ENCODE results near the gene DDX59.

The DDX59 gene

GRCh38 chr1:200644021-200644420 lies 25.7 kb downstream of the DDX59 start:
- TF ChIP-seq EP300 (IDR thresholded peaks at IDR 0.05; ENCODE audit: borderline replicate concordance) (no peak), REST (IDR thresholded peaks at IDR 0.05; ENCODE audit: low read depth) (no peak), EGR1 (IDR thresholded peaks at IDR 0.05) (no peak), RAD21 (IDR thresholded peaks at IDR 0.05; ENCODE audit: low read depth) (no peak), CREB1 (IDR thresholded peaks at IDR 0.05; ENCODE audit: low read depth) (no peak), ZBTB7A (IDR thresholded peaks at IDR 0.05; ENCODE audit: low read depth) (no peak), YY1 (IDR thresholded peaks at IDR 0.05; ENCODE audit: low read depth) (no peak), NFIC (IDR thresholded peaks at IDR 0.05) (no peak)

- no peak for TF ChIP-seq CREB1 (IDR thresholded peaks at IDR 0.05; ENCODE audit: low read depth)
- no peak for TF ChIP-seq CEBPB (IDR thresholded peaks at IDR 0.05)
- no peak for TF ChIP-seq ZBTB7A (IDR thresholded peaks at IDR 0.05; ENCODE audit: low read depth)
- no peak for TF ChIP-seq TAF1 (IDR thresholded peaks at IDR 0.05; ENCODE audit: low read depth)
- TF ChIP-seq RAD21 (IDR thresholded peaks at IDR 0.05; ENCODE audit: low read depth) = no peak
- TF ChIP-seq EP300 (IDR thresholded peaks at IDR 0.05; ENCODE audit: borderline replicate concordance) = no peak
- TF ChIP-seq FOXM1 (IDR thresholded peaks at IDR 0.05; ENCODE audit: borderline replicate concordance, low read depth) = no peak
- TF ChIP-seq USF1 (IDR thresholded peaks at IDR 0.05) = no peak
- no peak for TF ChIP-seq MAX (IDR thresholded peaks at IDR 0.05)
- TF ChIP-seq EGR1 (IDR thresholded peaks at IDR 0.05) = no peak
- TF ChIP-seq REST (IDR thresholded peaks at IDR 0.05; ENCODE audit: low read depth) = no peak
Observed at GRCh38 chr1:200642481-200642880, 27.2 kb downstream of the DDX59 start.

DNA sequence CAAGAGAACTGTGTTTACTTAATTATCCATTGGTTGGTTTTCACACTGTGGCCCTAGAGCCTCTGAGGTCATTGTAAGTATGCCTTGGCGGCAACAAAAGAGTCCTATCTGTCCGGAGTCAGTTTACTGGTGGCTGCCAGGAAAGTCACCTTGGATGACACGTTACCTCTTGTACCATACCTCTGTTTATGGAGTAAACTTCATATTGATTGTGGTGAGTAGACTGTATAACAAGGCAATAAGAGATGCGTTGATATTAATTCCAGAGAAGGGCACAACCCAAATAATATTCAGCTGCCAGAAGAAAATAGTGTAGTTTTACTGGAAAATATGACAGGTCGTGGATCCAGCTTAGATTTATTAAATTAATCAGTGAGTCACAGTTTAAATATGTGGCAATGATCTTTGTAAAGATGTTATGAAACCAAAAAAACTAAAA lies 28.7 kb downstream of the DDX59 start:
- TF ChIP-seq MAX (IDR thresholded peaks at IDR 0.05) (no peak), EP300 (IDR thresholded peaks at IDR 0.05; ENCODE audit: borderline replicate concordance) (no peak), EGR1 (IDR thresholded peaks at IDR 0.05) (no peak), USF1 (IDR thresholded peaks at IDR 0.05) (no peak), RAD21 (IDR thresholded peaks at IDR 0.05; ENCODE audit: low read depth) (no peak), CEBPB (IDR thresholded peaks at IDR 0.05) (no peak), TCF12 (IDR thresholded peaks at IDR 0.05; ENCODE audit: low read depth) (no peak), ZBTB7A (IDR thresholded peaks at IDR 0.05; ENCODE audit: low read depth) (no peak), REST (IDR thresholded peaks at IDR 0.05; ENCODE audit: low read depth) (no peak), TAF1 (IDR thresholded peaks at IDR 0.05; ENCODE audit: low read depth) (no peak), FOXM1 (IDR thresholded peaks at IDR 0.05; ENCODE audit: borderline replicate concordance, low read depth) (no peak), TEAD4 (IDR thresholded peaks at IDR 0.05) (no peak), CREB1 (IDR thresholded peaks at IDR 0.05; ENCODE audit: low read depth) (no peak), YY1 (IDR thresholded peaks at IDR 0.05; ENCODE audit: low read depth) (no peak), NFIC (IDR thresholded peaks at IDR 0.05) (no peak)

DNA sequence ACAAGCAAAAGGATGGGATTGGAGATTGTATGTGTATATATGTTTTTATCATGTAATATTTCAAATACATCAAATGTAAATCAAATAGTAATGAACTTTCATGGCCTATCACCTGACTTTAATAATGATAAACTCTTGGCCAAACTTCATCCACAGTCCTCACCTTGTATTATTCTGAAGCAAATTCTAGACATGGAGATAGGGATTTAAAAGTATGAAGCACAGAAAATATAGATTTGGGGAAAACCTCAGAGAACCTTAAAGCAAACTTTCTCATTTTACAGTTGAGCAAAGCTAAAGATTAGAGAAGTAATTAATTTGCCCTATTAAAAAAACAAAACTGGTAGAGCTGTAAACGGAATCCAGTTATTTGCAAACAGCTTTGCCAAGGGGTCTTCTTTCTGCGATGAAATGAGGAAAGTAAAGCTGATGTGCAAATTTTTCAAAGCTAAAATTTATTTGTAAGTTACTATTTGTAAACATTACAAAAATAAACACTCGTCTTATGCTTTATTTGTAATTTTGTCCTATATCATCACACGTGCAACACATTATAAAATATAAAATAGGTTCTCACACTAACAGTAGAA lies 29.2 kb downstream of the DDX59 start:
- TF ChIP-seq TEAD4 (IDR thresholded peaks at IDR 0.05) = no peak
- no peak for TF ChIP-seq EGR1 (IDR thresholded peaks at IDR 0.05)
- no peak for TF ChIP-seq RAD21 (IDR thresholded peaks at IDR 0.05; ENCODE audit: low read depth)
- no peak for TF ChIP-seq YY1 (IDR thresholded peaks at IDR 0.05; ENCODE audit: low read depth)
- no peak for TF ChIP-seq EP300 (IDR thresholded peaks at IDR 0.05; ENCODE audit: borderline replicate concordance)
- no peak for TF ChIP-seq ZBTB7A (IDR thresholded peaks at IDR 0.05; ENCODE audit: low read depth)
- no peak for TF ChIP-seq CEBPB (IDR thresholded peaks at IDR 0.05)
- TF ChIP-seq REST (IDR thresholded peaks at IDR 0.05; ENCODE audit: low read depth) = no peak
- TF ChIP-seq MAX (IDR thresholded peaks at IDR 0.05) = no peak
- no peak for TF ChIP-seq TAF1 (IDR thresholded peaks at IDR 0.05; ENCODE audit: low read depth)
